Spinal cord (tissue), 10 donors: ENCODE data around the gene DMGDH. TPM values are rescaled to one million over a fixed set of nuclear protein-coding genes. Genes with fewer than 3 reads are reported as not detected.
"Not testable (repeated sequence)": the region's sequence is repeated elsewhere in the genome, so short reads cannot be mapped to it uniquely, and the experiment has no call there.

Experiments used
- DNase-seq, 6 donors: peaks; one replicate each; pipeline versions ENCODE4 v3.0.0 to v3.0.0-alpha.2; 2013 to 2015; ENCODE audit warnings: low spot score in 6 of 6, low read depth in 4 of 6
- H3K27ac ChIP-seq: one replicate; pipeline ENCODE4 v1.5.1; 2013; ENCODE audit warnings: low read depth, low read length, control low read depth
- H3K27me3 ChIP-seq: one replicate; pipeline ENCODE4 v1.6.1; 2013; ENCODE audit warnings: low read length; ENCODE audit not compliant: control insufficient read depth, insufficient read depth
- H3K36me3 ChIP-seq: one replicate; pipeline ENCODE4 v1.6.1; 2013; ENCODE audit warnings: low read length; ENCODE audit not compliant: control insufficient read depth, insufficient read depth
- H3K4me1 ChIP-seq: one replicate; pipeline ENCODE4 v1.6.1; 2013; ENCODE audit warnings: low read length; ENCODE audit not compliant: control insufficient read depth, insufficient read depth
- H3K4me3 ChIP-seq: one replicate; pipeline ENCODE4 v1.5.1; 2013; ENCODE audit warnings: low read depth, low read length, control low read depth
- H3K9me3 ChIP-seq: one replicate; pipeline ENCODE4 v1.6.1; 2013; ENCODE audit warnings: low read length; ENCODE audit not compliant: control insufficient read depth, insufficient read depth
- WGBS: methylation state at CpG from one replicate; pipeline ENCODE4 v1.1.5; 2013; ENCODE audit warnings: missing lambda C conversion rate; ENCODE audit not compliant: insufficient coverage; 5-methylcytosine and 5-hydroxymethylcytosine counted together
- polyA plus RNA-seq, 2 donors: library from polyadenylated mRNA; unstranded; fragments of 120-200 nt; gene quantifications; one replicate each; pipeline ENCODE4 v1.2.1, GENCODE V29; 2013; ENCODE audit not compliant: insufficient read length in 2 of 2
- total RNA-seq, 2 donors: library from RNA; depleted of rRNA in 1 of 2; stranded (reverse); fragments of 120-200 nt in 1 of 2; fragments of >200 nt in 1 of 2; gene quantifications; one replicate each; pipeline versions ENCODE4 v1.2.3 to v1.2.4, GENCODE V29; 2013 to 2014
- donor health status: healthy.

DMGDH gene
- total and polyA plus RNA-seq, 4 donors, result 3.3 to 7.6 (median 4.3) TPM

GRCh38 chr5:78983601-78984438 is 85.7 kb downstream of the DMGDH start:
- peak in 2 of 6 donors; percentile 53 to 72 for DNase-seq

DNA sequence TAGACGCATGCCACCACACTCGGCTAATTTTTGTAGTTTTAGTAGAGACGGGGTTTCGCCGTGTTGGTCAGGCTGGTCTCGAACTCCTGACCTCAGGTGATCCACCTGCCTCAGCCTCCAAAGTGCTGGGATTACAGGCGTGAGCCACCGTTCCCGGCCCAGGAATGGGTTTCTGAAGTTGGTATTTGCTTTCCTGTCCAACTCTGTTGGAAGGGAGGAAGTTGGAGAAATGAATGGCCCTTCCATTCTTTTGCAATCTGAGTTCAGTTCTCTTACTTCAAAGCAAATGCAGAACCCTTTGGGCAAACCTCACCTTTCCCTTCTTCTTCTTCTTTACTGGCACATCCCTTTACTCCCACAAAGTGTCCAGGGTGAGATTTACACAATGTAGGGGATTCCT is 86.3 kb downstream of the DMGDH start:
- WGBS, result 92% methylated on average over 5 of the region's 9 CpGs
- H3K27me3 ChIP-seq, H3K27ac ChIP-seq, H3K4me1 ChIP-seq, DNase-seq, H3K36me3 ChIP-seq, H3K9me3 ChIP-seq: not testable (repeated sequence)
- peak overlapping the region; percentile 63 for H3K4me3 ChIP-seq

More at GRCh38 chr5:78983601-78984438, 85.7 kb downstream of the DMGDH start:
- peaks cover 2% of the 10 kb centered on the region for H3K36me3 ChIP-seq
- peak overlapping the region; percentile 63 for H3K4me3 ChIP-seq
- H3K27me3 ChIP-seq, result no peaks in the 10 kb centered on the region
- H3K4me1 ChIP-seq, result peaks cover 4% of the 10 kb centered on the region
- no peaks in the 10 kb centered on the region for H3K9me3 ChIP-seq
- peak overlapping the region; percentile 87 for H3K27ac ChIP-seq
- 5% methylated on average over 8 of the region's 17 CpGs for WGBS

DNA sequence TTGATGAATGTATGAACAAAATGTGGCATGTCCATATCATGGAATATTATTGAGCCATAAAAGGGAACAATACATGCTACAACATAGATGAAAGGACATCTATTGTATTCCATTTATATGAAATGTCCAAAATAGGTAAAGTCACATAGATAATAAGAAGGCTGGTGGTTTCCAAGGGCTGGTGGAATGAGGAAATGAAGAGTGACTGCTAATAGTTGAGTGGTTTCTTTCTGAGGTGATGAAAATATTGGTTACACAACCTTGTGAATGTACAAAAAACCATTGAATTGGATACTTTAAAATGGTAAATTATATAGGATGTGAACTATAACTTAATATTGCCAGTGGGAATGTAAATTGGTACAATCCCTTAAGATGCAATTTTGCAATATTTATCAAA is 89.6 kb downstream of the DMGDH start:
- no peaks in the 10 kb centered on the region for H3K9me3 ChIP-seq
- H3K4me1 ChIP-seq, result peaks cover 3% of the 10 kb centered on the region
- no peak for DNase-seq
- H3K4me3 ChIP-seq, result no peak overlapping the region
- no peak overlapping the region for H3K27ac ChIP-seq
- H3K36me3 ChIP-seq, result peaks cover 2% of the 10 kb centered on the region
- H3K27me3 ChIP-seq, result no peaks in the 10 kb centered on the region

GRCh38 chr5:78979117-78979742 is 90.2 kb downstream of the DMGDH start:
- WGBS, result 79% methylated on average over 4 of the region's 7 CpGs
- H3K4me1 ChIP-seq, result peaks cover 7% of the 10 kb centered on the region
- H3K27ac ChIP-seq, result no peak overlapping the region
- no peaks in the 10 kb centered on the region for H3K9me3 ChIP-seq
- DNase-seq, result no peak
- H3K36me3 ChIP-seq, result peaks cover 2% of the 10 kb centered on the region
- no peak overlapping the region for H3K4me3 ChIP-seq
- no peaks in the 10 kb centered on the region for H3K27me3 ChIP-seq

DNA sequence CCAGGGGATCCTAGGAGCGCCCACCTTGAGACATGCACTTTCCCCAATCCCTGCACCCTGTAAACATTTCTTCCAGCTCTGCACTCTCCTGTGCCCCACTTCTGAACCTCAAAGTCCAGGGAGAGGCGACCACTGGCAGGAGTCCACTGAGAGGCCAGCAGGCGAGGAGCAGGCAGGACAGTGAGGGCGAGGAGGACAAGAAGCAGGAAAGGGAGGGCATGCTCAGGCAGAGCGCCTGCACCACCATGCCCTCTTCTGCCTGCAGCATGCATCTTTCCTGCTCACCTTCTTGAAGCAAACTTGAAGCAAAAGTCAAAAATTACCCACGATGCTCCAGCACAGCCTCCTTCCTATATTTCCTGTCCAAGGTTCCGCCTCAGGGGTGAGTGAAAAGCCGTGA is 94.4 kb downstream of the DMGDH start:
- Histone ChIP-seq H3K27ac (no peak overlapping the region), H3K27me3 (no peaks in the 10 kb centered on the region), H3K9me3 (no peaks in the 10 kb centered on the region), H3K4me3 (no peak overlapping the region), H3K4me1 (peaks cover 20% of the 10 kb centered on the region), H3K36me3 (peaks cover 2% of the 10 kb centered on the region)
- DNase-seq, result no peak
- 85% methylated on average over 5 of the region's 8 CpGs for WGBS

DNA sequence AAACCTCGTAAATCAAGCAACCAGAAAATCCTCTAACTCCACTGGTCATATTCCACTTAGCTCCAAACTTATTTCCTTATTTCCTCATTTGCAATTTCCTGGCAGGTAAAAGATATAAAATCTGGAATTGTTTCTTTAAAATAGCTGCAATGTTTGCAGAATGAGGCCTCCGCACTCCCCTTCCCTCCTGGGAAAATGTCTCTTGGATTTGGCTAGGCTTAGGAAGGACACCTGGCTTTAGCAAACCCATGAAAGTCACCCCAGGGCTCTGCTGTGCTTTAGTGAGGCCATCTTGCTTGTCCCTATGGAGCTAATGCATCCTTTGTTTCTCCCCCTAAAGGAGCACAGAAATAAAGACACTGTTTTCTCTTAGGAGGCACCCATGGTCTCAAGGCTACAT is 94.9 kb downstream of the DMGDH start:
- no peak for DNase-seq
- H3K27ac ChIP-seq, result no peak overlapping the region
- no peaks in the 10 kb centered on the region for H3K9me3 ChIP-seq
- H3K4me1 ChIP-seq, result peaks cover 20% of the 10 kb centered on the region
- H3K36me3 ChIP-seq, result peaks cover 2% of the 10 kb centered on the region
- no peak overlapping the region for H3K4me3 ChIP-seq
- no CpG with 5 or more reads among the region's 2 CpGs for WGBS
- no peaks in the 10 kb centered on the region for H3K27me3 ChIP-seq

GRCh38 chr5:78974011-78974410 is 95.5 kb downstream of the DMGDH start:
- Histone ChIP-seq H3K27ac (no peak overlapping the region), H3K27me3 (no peaks in the 10 kb centered on the region), H3K4me3 (no peak overlapping the region), H3K4me1 (peaks cover 20% of the 10 kb centered on the region), H3K36me3 (no peaks in the 10 kb centered on the region), H3K9me3 (no peaks in the 10 kb centered on the region)
- DNase-seq, result peak in 3 of 6 donors; percentile 46 to 82 (median 70)
- WGBS, result 24% methylated on average over 5 of the region's 5 CpGs

GRCh38 chr5:78972654-78973428 is 96.6 kb downstream of the DMGDH start:
- peak in 4 of 6 donors; percentile 35 to 95 (median 71) for DNase-seq
- 8% methylated on average over 2 of the region's 7 CpGs for WGBS
- Histone ChIP-seq H3K27me3 (no peaks in the 10 kb centered on the region), H3K4me3 (no peak overlapping the region), H3K9me3 (no peaks in the 10 kb centered on the region), H3K4me1 (peaks cover 20% of the 10 kb centered on the region), H3K27ac (no peak overlapping the region), H3K36me3 (no peaks in the 10 kb centered on the region)

- Histone ChIP-seq H3K36me3 (no peaks in the 10 kb centered on the region), H3K27ac (no peak overlapping the region), H3K27me3 (no peaks in the 10 kb centered on the region), H3K4me3 (no peak overlapping the region), H3K4me1 (peaks cover 20% of the 10 kb centered on the region), H3K9me3 (no peaks in the 10 kb centered on the region)
- WGBS, result 100% methylated on average over 2 of the region's 2 CpGs
- DNase-seq, result no peak
Measured at GRCh38 chr5:78971998-78972397, 97.5 kb downstream of the DMGDH start.
